Type B pancreatic cell (in vitro differentiated cells): ENCODE data around the gene CPO. TPM values are rescaled to one million over a fixed set of nuclear protein-coding genes. Genes with fewer than 3 reads are reported as not detected.
A peak's percentile ranks its signal among the peaks of the same experiment; 100 is the strongest.
"Not testable (repeated sequence)": the region's sequence is repeated elsewhere in the genome, so short reads cannot be mapped to it uniquely, and the experiment has no call there.

ENCODE experiments used
- DNase-seq: peaks from one replicate; pipeline ENCODE4 v3.0.0; 2021; ENCODE audit warnings: mixed read lengths; ENCODE audit not compliant: unreplicated experiment; ENCODE audit errors: extremely low spot score
- H3K27ac Mint-ChIP-seq: 2 replicates; pipeline ENCODE4 v1.8.0; 2021; ENCODE audit warnings: mild to moderate bottlenecking, mixed read lengths
- H3K27me3 Mint-ChIP-seq: 2 replicates; pipeline ENCODE4 v1.8.0; 2021; ENCODE audit warnings: mixed read lengths
- H3K36me3 Mint-ChIP-seq: 2 replicates; pipeline ENCODE4 v1.8.0; 2021; ENCODE audit warnings: mixed read lengths
- H3K4me1 Mint-ChIP-seq: one replicate; pipeline ENCODE4 v1.8.0; 2021; ENCODE audit warnings: mixed read lengths; ENCODE audit not compliant: unreplicated experiment
- H3K4me3 Mint-ChIP-seq: 2 replicates; pipeline ENCODE4 v1.8.0; 2021; ENCODE audit warnings: mild to moderate bottlenecking, mixed read lengths
- H3K9me3 Mint-ChIP-seq: 2 replicates; pipeline ENCODE4 v1.8.0; 2021; ENCODE audit warnings: mixed read lengths
- total RNA-seq: library from RNA; stranded (reverse); gene quantifications from 2 replicates; pipeline ENCODE4 v1.2.1, GENCODE V29; 2021; ENCODE audit warnings: low replicate concordance
- TF ChIP-seq, protein P1 (sequence below): fragments of 200-600 bp; sonication (generic); conservative IDR thresholded peaks from 2 replicates; pipeline ENCODE4 v1.5.0; 2021; ENCODE audit warnings: antibody characterized with exemption, mild to moderate bottlenecking

Gene CPO
- total RNA-seq, 1 donor from 2014 or later = 0.51 TPM

DNA sequence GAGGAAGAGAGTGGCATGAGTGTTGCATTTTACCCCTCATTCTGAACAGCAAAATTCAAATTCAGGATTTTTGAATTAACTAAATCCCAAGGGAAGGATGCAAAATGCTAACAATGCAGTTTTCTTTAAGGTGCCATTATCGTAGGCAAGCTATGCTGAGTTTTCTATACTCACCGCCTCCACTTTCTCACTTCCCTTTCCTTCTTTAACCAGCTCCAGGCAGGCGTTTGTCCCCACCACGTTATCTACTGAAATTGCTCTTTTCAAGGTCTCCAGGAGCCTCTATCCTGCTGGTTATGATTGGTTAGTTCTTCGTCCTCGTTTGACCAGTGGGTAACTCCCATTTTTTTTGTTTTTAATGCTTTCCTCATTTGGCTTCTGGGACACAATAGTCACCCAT is 1.8 kb upstream of the CPO start:
- no peaks in the 10 kb centered on the region for H3K9me3 Mint-ChIP-seq
- H3K4me3 Mint-ChIP-seq = no peak overlapping the region
- DNase-seq = no peak
- no peaks in the 10 kb centered on the region for H3K4me1 Mint-ChIP-seq
- H3K27ac Mint-ChIP-seq = no peak overlapping the region
- TF ChIP-seq, protein P1, sequence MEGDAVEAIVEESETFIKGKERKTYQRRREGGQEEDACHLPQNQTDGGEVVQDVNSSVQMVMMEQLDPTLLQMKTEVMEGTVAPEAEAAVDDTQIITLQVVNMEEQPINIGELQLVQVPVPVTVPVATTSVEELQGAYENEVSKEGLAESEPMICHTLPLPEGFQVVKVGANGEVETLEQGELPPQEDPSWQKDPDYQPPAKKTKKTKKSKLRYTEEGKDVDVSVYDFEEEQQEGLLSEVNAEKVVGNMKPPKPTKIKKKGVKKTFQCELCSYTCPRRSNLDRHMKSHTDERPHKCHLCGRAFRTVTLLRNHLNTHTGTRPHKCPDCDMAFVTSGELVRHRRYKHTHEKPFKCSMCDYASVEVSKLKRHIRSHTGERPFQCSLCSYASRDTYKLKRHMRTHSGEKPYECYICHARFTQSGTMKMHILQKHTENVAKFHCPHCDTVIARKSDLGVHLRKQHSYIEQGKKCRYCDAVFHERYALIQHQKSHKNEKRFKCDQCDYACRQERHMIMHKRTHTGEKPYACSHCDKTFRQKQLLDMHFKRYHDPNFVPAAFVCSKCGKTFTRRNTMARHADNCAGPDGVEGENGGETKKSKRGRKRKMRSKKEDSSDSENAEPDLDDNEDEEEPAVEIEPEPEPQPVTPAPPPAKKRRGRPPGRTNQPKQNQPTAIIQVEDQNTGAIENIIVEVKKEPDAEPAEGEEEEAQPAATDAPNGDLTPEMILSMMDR = no peak
- H3K36me3 Mint-ChIP-seq = no peaks in the 10 kb centered on the region
- no peaks in the 10 kb centered on the region for H3K27me3 Mint-ChIP-seq

DNA sequence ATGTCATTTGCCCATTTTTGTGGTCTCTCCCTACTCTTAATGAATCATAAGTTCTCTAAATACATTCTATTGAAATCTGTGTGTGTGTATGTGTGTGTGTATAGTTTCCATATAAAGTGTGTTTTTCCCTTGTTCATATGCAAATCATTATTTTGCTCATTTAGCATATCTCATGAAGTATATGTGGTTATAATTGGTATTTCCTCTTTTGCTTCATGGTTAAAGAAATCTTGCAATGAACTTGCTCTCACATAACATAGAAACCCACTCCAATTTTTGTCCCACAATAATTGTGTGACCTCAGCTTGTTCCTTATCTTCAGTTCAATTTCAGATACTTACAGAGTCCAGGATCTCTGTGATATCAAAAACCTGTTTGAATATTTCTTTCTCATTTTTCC is 1.2 kb downstream of the CPO start:
- no peak overlapping the region for H3K27ac Mint-ChIP-seq
- DNase-seq = no peak
- no peaks in the 10 kb centered on the region for H3K9me3 Mint-ChIP-seq
- TF ChIP-seq, protein P1 = no peak
- no peaks in the 10 kb centered on the region for H3K27me3 Mint-ChIP-seq
- no peaks in the 10 kb centered on the region for H3K4me1 Mint-ChIP-seq
- no peak overlapping the region for H3K4me3 Mint-ChIP-seq
- H3K36me3 Mint-ChIP-seq = no peaks in the 10 kb centered on the region

DNA sequence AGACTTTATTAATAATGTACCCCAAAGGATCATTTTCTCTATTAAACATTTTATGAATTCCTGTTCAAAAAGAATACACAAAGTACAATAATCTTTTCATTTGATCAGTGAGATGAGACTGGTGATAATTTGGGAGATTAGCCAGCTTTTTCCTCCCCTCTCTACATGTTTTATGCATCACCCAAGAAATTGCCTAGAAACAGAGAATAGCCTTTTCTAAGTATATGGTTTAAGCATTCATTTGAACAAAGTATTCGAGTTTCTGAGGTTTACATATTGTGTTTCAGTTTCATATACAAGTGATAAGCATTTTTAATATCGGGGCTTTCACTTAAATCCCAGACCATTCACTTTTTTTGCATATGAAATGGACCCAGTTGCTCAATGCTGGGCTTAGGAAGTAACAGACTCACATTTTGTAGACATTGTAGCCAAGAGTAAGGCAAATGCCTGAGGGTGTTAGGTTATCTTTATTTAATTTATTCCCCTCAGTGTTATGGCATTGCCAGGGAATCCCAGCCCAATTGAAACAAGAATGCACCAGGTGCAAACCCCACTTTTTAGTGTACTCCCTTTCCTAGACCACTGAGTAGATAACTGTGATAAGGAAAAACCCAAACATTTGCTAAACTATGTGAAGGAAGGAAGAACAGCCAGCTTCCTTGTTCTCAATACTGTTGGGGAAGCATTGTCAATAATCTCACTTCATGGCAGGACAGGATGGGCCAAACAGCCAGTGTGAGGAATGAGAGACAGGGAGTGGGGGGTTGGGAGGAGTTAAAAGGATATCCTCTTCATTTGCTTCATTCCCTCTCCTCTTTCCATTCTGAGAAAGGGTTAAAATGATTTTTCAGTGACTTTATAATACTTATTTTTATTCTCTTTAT is 3.5 kb downstream of the CPO start:
- no peaks in the 10 kb centered on the region for H3K36me3 Mint-ChIP-seq
- no peaks in the 10 kb centered on the region for H3K27me3 Mint-ChIP-seq
- no peak overlapping the region for H3K4me3 Mint-ChIP-seq
- no peak overlapping the region for H3K27ac Mint-ChIP-seq
- no peak for DNase-seq
- TF ChIP-seq, protein P1 = no peak
- no peaks in the 10 kb centered on the region for H3K4me1 Mint-ChIP-seq
- peaks cover 6% of the 10 kb centered on the region for H3K9me3 Mint-ChIP-seq

GRCh38 chr2:206953404-206953803 is 14.1 kb downstream of the CPO start:
- H3K36me3 Mint-ChIP-seq, H3K4me1 Mint-ChIP-seq, H3K27me3 Mint-ChIP-seq, H3K9me3 Mint-ChIP-seq, H3K27ac Mint-ChIP-seq, DNase-seq, H3K4me3 Mint-ChIP-seq: not testable (repeated sequence)

DNA sequence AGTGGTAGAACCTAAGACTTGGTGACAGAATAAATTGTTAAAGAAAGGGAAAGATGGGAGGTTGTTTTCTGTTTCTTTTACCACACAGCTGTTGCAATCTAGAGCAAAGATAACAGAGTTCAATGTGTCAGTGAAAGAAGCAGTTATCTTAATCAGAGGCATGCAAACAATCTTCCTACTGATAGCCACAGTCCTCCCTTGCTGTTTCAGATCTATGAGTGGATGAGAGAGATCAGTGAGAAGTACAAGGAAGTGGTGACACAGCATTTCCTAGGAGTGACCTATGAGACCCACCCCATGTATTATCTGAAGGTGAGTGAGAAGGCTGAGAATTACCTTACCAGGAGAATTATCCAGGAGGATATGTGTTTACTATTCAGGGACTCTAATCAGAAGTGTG is 15.9 kb downstream of the CPO start:
- Mint-ChIP-seq H3K4me1 (no peaks in the 10 kb centered on the region), H3K27ac (peak overlapping the region; percentile 14), H3K36me3 (no peaks in the 10 kb centered on the region), H3K4me3 (no peak overlapping the region), H3K27me3 (no peaks in the 10 kb centered on the region), H3K9me3 (peaks cover 4% of the 10 kb centered on the region)
- DNase-seq = no peak
- TF ChIP-seq, protein P1 = no peak

GRCh38 chr2:206958261-206958660 is 18.9 kb downstream of the CPO start:
- Mint-ChIP-seq H3K27ac (no peak overlapping the region), H3K27me3 (no peaks in the 10 kb centered on the region), H3K9me3 (peaks cover 4% of the 10 kb centered on the region), H3K36me3 (no peaks in the 10 kb centered on the region), H3K4me3 (no peak overlapping the region), H3K4me1 (no peaks in the 10 kb centered on the region)
- DNase-seq = no peak
- TF ChIP-seq, protein P1 = no peak
